A673 (cell line): Measurements from ENCODE around the gene GUCY2F. TPM values are rescaled to one million over a fixed set of nuclear protein-coding genes. Genes with fewer than 3 reads are reported as not detected.
A peak's percentile ranks its signal among the peaks of the same experiment; 100 is the strongest.

Source experiments
- BruUV-seq: library from RNA; stranded (reverse); fragments of 400-500 nt; replicated peaks from 2 replicates; lab custom pipeline; 2021; lab: Mats Ljungman, UMichigan
- CTCF ChIA-PET: fragments of 300-600 bp; sonication (Branson Sonifier 250); formaldehyde crosslinking; loops from one replicate; lab custom pipeline; 2022; ENCODE audit warnings: antibody characterized with exemption; lab: Charles Lee
- POLR2A ChIA-PET: fragments of 300-600 bp; sonication (Branson Sonifier 250); formaldehyde crosslinking; loops from one replicate; lab custom pipeline; 2022; ENCODE audit warnings: antibody characterized with exemption; ENCODE audit not compliant: low non-redundant PET; lab: Charles Lee
- DNase-seq: peaks from one replicate; pipeline ENCODE4 v3.0.0-alpha.2; 2015; ENCODE audit warnings: low spot score
- H3K27ac ChIP-seq: fragments of 200-600 bp; sonication (generic); 2 replicates; pipeline ENCODE4 v1.5.1; 2016; ENCODE audit warnings: mixed run types, low read depth, mild to moderate bottlenecking, mixed read lengths, antibody characterized with exemption, low read length; ENCODE audit not compliant: poor library complexity, severe bottlenecking
- H3K27me3 ChIP-seq: fragments of 200-600 bp; sonication (generic); replicated peaks from 2 replicates; pipeline ENCODE4 v1.6.1; 2017; ENCODE audit warnings: mixed run types, low read depth, mild to moderate bottlenecking, mixed read lengths, antibody characterized with exemption, low read length; ENCODE audit not compliant: insufficient read depth, poor library complexity
- H3K36me3 ChIP-seq: fragments of 200-600 bp; sonication (generic); 2 replicates; pipeline ENCODE4 v1.6.1; 2016; ENCODE audit warnings: mixed run types, mild to moderate bottlenecking, mixed read lengths, antibody characterized with exemption, low read length; ENCODE audit not compliant: insufficient read depth, poor library complexity, severe bottlenecking
- H3K4me1 ChIP-seq: fragments of 200-600 bp; sonication (generic); 2 replicates; pipeline ENCODE4 v1.6.1; 2017; ENCODE audit warnings: mixed run types, mild to moderate bottlenecking, mixed read lengths, antibody characterized with exemption, low read length; ENCODE audit not compliant: insufficient read depth, poor library complexity, severe bottlenecking
- H3K4me3 ChIP-seq: fragments of 200-600 bp; sonication (generic); 2 replicates; pipeline ENCODE4 v1.5.1; 2016; ENCODE audit warnings: low read depth, mixed run types, mild to moderate bottlenecking, mixed read lengths, low read length; ENCODE audit not compliant: poor library complexity, severe bottlenecking
- H3K9me3 ChIP-seq: fragments of 200-600 bp; sonication (generic); 2 replicates; pipeline ENCODE4 v1.6.1; 2016; ENCODE audit warnings: mixed run types, low read depth, mild to moderate bottlenecking, mixed read lengths, antibody characterized with exemption, low read length; ENCODE audit not compliant: poor library complexity, severe bottlenecking
- CTCF ChIP-seq: fragments of 300-800, 200-600 bp; sonication (generic); conservative IDR thresholded peaks from 2 replicates; pipeline ENCODE4 v1.5.1; 2017; ENCODE audit warnings: low read depth, mild to moderate bottlenecking, antibody characterized with exemption, low read length, moderate library complexity, mixed read lengths
- EZH2 ChIP-seq: fragments of 200-600 bp; sonication (generic); IDR thresholded peaks from 2 replicates; pipeline ENCODE4 v1.6.1; 2017; ENCODE audit warnings: borderline replicate concordance, low read depth, mild to moderate bottlenecking, mixed read lengths, antibody characterized with exemption, low read length; ENCODE audit not compliant: poor library complexity, severe bottlenecking
- intact Hi-C: fragments of 100-400 bp; cut with micrococcal nuclease; formaldehyde crosslinking; loops from one replicate; pipeline ENCODE4 v1.10.0; 2022; ENCODE audit not compliant: unreplicated experiment
- total RNA-seq: library from RNA; stranded (reverse); gene quantifications from 2 replicates; pipeline ENCODE4 v1.2.3, GENCODE V29; 2021

GUCY2F gene
- total RNA-seq, 1 experiment from 2014 or later, result 0.26 TPM

- no peak for TF ChIP-seq CTCF
- no peak for TF ChIP-seq EZH2
- Histone ChIP-seq H3K9me3 (no peaks in the 10 kb centered on the region), H3K36me3 (no peaks in the 10 kb centered on the region), H3K4me3 (no peak overlapping the region), H3K27ac (no peak overlapping the region), H3K27me3 (no peaks in the 10 kb centered on the region), H3K4me1 (no peaks in the 10 kb centered on the region)
- no peak for DNase-seq
- intact Hi-C loops, result no loop called here
- ChIA-PET CTCF (no interaction called here), POLR2A (no interaction called here)
- no TSS peak for BruUV-seq
These were observed 131.8 kb downstream of the GUCY2F start for GRCh38 chrX:109350051-109350450.

- Histone ChIP-seq H3K9me3 (no peaks in the 10 kb centered on the region), H3K27me3 (no peaks in the 10 kb centered on the region), H3K4me3 (no peak overlapping the region), H3K4me1 (no peaks in the 10 kb centered on the region), H3K36me3 (no peaks in the 10 kb centered on the region), H3K27ac (no peak overlapping the region)
- ChIA-PET CTCF (no interaction called here), POLR2A (no interaction called here)
- no peak for TF ChIP-seq CTCF
- TF ChIP-seq EZH2, result no peak
- no TSS peak for BruUV-seq
- intact Hi-C loops, result no loop called here
- peak; percentile 45 for DNase-seq
These were observed 134.3 kb downstream of the GUCY2F start for GRCh38 chrX:109347632-109348031.

- TF ChIP-seq EZH2, result no peak
- no peak for TF ChIP-seq CTCF
- POLR2A ChIA-PET, result no interaction called here
- Histone ChIP-seq H3K4me3 (no peak overlapping the region), H3K9me3 (no peaks in the 10 kb centered on the region), H3K27ac (no peak overlapping the region), H3K4me1 (no peaks in the 10 kb centered on the region), H3K27me3 (no peaks in the 10 kb centered on the region), H3K36me3 (no peaks in the 10 kb centered on the region)
- BruUV-seq, result no TSS peak
- CTCF ChIA-PET, result no interaction called here
- no peak for DNase-seq
- intact Hi-C loops, result no loop called here
These were observed 135.4 kb downstream of the GUCY2F start for GRCh38 chrX:109346491-109346890.
